Endothelial cell of hepatic sinusoid (primary cell): ENCODE data around the gene SPATA22.
"Not testable (repeated sequence)": the region's sequence is repeated elsewhere in the genome, so short reads cannot be mapped to it uniquely, and the experiment has no call there.

Source experiments
- in situ Hi-C: cut with HindIII; loops from 2 replicates; pipeline ENCODE4 v1.10.0; 2017; ENCODE audit warnings: low sequenced_read_pairs

SPATA22 gene

DNA sequence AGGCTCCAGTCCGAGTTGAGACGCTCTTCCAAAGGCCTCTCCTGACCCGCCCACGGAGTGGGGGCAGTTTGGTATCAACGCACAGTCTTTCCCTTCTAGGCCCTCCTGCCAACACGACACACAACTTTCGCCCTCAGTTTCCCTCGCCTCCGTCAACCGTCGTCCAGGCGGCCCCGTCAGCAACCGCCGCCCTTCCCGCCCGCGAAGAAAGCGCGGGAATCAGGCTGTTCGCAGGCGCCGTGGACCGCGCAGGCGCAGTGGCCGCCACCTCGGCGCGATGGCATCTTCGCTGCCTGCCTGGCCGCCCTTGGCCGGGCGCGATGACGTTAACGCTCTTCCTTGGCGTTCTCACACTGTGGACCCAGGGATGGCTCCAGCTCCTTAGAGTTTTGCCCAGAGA lies at the start of gene SPATA22:
Gene SPATA22, minus strand, starts transcription at position 221 of the 400 bp plus-strand sequence. CDS start 2,494 bp downstream, outside the sequence.
- in situ Hi-C loops: no loop called here

DNA sequence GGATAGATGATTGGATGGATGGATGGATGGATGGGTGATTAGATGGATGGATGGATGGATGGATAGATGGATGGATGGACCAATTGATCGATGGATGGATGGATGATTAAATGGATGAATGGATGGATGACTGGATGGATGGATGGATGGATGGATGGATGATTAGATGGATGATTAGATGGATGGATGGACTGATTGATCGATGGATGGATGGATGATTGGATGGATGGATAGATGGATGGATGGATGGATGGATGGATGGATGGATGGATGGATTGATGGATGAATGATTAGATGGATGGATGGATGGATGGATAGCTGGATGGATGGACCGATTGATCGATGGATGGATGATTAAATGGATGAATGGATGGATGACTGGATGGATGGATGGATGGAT lies 47.9 kb upstream of the SPATA22 start:
- in situ Hi-C loops: not testable (repeated sequence)

DNA sequence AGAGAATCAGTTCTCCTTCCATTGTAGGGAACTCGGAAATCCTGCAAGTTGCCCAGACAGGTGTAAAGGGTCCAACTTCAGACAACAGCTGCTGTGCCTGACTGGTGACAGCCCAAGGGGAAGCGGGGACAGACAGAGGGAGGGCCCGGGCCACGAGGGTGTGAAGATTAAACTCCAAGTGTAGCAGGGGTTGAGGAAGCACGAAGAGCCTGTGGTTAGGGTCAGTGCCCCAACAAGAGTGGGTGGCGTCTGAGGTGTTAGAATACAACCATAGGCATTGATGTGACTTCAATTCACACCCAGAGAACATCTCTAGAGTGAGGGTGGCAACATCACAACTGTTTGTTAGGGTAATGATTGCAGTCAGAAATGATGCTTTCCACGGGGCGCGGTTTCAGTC lies 43.3 kb upstream of the SPATA22 start:
- in situ Hi-C loops: no loop called here

DNA sequence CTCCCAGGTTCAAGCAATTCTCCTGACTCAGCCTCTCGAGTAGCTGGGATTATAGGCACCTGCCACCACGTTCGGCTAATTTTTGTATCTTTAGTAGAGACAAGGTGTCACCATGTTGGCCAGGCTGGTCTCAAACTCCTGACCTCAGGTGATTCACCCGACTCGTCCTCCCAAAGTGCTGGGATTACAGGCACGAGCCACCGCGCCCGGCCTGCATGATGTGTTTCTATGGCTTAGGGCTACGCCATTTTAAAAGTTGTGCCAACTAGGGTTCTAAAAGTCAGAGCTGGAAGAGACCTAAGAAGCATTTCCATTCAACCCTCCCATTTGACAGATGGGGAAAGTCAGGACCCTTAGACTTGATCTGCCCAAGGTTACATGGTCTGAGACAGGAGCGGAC lies 42.5 kb upstream of the SPATA22 start:
- in situ Hi-C loops: not testable (repeated sequence)

- in situ Hi-C loops: no loop called here
Measured at GRCh38 chr17:3513305-3514035, 41.9 kb upstream of the SPATA22 start.

DNA sequence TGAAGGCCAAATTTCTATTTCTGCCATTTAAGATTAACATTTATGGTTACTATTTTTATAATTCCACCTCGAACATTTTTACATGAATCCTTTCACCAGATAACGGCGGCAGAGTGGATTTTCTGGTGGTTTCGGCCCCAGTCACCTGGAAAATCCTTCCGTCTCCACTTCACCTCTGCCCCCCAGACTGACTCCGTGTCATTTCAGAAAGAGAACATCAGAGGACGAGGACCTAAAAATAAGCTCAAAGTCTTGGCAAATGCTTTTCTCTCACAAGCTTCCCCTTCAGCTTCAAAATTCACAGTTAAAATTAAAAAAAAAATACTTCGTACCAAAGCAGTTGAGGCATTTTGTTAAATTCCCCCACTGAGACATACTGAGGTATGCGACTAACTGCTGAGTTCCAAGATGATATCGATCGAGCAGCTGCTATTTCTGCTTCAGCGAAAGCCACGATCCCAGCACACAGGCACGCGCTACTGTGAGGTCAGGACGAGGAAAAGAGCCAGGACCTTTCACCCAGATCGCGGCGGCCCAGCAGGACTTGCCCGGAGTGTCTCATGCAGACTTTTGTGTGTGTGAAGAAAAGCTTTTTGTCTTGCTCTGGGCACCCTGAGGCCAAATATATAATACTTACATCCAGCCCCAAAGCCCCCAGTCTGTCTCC lies 41.0 kb upstream of the SPATA22 start:
- in situ Hi-C loops: no loop called here

DNA sequence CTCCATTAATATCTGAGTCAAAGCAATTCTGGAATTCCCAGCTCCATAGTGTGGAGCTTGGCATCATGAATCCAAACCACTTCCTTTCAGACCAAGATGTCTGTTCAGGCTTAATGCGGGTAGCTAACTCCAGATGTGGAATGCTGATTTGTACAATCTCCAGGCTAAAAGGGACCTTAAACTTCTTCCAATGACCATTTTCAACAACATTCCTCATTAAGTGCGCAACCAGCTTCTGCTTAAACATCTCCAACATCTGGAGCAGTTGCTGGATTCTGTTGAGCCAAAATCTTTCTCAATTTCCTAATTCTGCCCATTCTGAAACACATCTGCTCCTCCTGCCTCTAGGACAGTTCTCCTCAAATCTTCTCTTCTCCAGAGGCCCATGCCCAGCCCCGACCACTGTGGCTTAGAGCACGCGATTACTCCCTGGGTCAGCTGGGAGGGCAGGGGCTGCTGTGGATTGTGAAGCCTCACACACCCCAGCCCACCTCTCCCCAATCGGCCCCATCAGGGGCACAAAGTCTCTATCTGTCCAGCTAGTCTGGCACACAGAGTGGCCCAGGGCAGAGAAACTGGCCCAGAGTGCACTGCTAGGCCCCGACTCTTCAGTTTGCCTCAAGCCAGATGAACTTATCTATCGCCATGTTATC lies 40.4 kb upstream of the SPATA22 start:
- in situ Hi-C loops: no loop called here

- in situ Hi-C loops: no loop called here
Measured at GRCh38 chr17:3510090-3510489, 38.5 kb upstream of the SPATA22 start.

GRCh38 chr17:3507869-3508268 lies 36.2 kb upstream of the SPATA22 start:
- in situ Hi-C loops: no loop called here

GRCh38 chr17:3507071-3507470 lies 35.5 kb upstream of the SPATA22 start:
- in situ Hi-C loops: no loop called here

DNA sequence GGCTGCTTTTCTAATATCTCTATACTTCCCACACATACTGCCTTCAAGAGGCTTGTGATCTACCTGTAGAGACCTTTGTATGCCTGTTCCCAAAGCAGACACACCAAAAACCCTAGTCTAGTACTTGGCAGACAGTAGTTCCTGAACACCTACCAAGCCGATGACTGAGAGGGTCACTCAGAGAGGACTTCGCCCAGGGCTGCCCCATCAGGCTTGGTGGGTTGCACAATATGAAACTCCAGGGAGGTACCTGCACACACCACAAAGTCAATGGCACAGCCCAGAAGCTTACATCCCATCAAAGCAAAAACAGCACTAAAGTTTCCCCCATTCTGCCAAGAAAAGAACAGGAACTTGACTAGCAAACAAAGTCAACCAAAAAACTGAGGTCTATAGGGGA lies 34.4 kb upstream of the SPATA22 start:
- in situ Hi-C loops: no loop called here

- in situ Hi-C loops: no loop called here
Measured at GRCh38 chr17:3505008-3505407, 33.4 kb upstream of the SPATA22 start.

DNA sequence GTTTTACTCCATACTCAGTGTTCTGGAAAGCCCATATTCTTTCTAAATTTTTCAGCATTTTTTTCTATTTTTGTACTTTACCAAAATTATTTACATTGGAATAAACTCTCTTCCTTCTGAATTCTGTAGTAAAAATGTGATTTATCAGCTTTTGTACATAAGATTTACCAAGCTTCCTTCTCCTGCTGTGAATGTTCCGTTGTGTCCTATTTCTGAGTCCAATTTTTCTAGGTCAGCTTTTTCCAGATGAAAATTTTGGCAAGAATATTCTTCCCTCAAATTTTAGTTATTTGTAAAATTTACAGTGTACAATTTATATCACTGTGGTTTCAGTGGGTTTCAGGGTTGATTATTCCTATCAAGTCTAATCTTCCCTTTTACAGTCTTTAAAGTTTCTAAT lies 31.7 kb upstream of the SPATA22 start:
- in situ Hi-C loops: no loop called here

- in situ Hi-C loops: no loop called here
Measured at GRCh38 chr17:3502466-3502865, 30.8 kb upstream of the SPATA22 start.

- in situ Hi-C loops: no loop called here
Measured at GRCh38 chr17:3501344-3501743, 29.7 kb upstream of the SPATA22 start.

DNA sequence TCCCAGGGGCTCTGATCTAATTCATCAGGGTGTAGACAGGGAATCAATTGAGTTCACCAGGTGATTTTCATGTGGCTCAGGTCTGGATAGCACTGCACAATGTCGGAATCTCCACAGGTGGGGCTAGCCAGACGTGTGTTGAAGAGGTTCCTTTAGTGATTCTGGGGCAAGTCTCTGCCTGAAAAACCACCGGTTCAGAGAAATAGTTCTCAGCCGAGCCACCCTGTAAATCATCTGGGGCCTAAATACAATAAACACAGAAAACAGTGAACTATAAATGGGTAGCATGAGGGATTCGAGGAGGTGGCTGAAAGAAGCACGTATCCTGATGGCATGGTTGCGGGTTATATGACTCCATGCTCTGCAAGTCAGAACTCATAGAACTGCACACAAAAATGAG lies 25.5 kb upstream of the SPATA22 start:
- in situ Hi-C loops: no loop called here

GRCh38 chr17:3485481-3486068 lies 14.0 kb upstream of the SPATA22 start:
- in situ Hi-C loops: no loop called here

DNA sequence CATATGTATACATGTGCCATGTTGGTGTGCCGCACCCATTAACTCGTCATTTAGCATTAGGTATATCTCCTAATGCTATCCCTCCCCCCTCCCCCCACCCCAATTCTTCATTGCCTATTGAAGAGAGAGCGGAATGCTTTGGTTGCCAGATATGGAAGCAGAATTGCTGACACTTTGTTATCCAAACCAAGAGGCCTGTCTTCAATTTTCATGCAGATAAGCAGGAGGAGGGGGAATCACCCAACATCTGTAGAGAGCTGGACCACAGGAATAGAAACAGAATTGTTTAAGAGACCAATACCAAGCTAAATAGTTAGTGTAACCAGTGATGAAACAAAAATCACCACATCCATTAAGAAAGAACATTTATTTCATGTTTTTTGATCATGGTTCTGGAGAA lies 11.2 kb upstream of the SPATA22 start:
- in situ Hi-C loops: no loop called here

GRCh38 chr17:3479988-3480387 lies 8.4 kb upstream of the SPATA22 start:
- in situ Hi-C loops: no loop called here

- in situ Hi-C loops: no loop called here
Measured at GRCh38 chr17:3475812-3476610, 4.4 kb upstream of the SPATA22 start, which contains the start of gene ASPA. TSS of gene ASPA (plus strand) at chr17:3475997. CDS start at chr17:3476160, 163 bp downstream.

DNA sequence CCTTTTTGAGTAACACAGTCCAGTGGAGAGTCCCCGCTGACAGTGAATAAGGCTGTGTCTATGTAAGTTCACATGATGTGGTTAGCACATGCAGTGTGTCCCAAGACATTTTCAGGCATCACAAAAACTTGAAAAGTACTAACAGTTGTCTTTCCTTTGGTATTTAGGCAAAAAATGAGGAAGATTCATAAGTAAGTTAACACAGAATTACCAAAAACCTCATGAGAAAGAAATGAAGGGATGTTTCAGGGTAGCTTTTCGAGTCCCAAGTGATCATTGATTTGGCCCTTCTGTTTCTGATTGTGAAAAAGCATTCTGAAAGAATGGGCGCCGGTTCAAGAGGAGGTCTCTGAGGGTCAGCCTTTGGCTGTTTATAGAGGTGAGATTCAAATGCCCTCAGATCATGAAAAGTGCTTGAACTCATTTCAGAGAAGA lies 3.6 kb upstream of the SPATA22 start:
- in situ Hi-C loops: no loop called here
